SK-N-SH (cell line): Measurements from ENCODE around the gene RPL35A.

Source experiments
- CHD2 ChIP-seq: fragments of 150-350 bp; IDR thresholded peaks from 2 replicates; pipeline ENCODE4 v1.6.1; 2018; ENCODE audit warnings: low read length; ENCODE audit not compliant: partially characterized antibody
- FOXJ3 ChIP-seq: sonication (generic); formaldehyde crosslinking; IDR thresholded peaks from 2 replicates; pipeline ENCODE4 v1.5.1; 2020; ENCODE audit warnings: mild to moderate bottlenecking, missing genetic modification reagents
- JUND ChIP-seq: IDR thresholded peaks from 2 replicates; pipeline ENCODE4 v1.4.0; 2012
- NFIC ChIP-seq: IDR thresholded peaks from 2 replicates; pipeline ENCODE4 v1.4.0; 2012; ENCODE audit warnings: borderline replicate concordance
- SIN3A ChIP-seq: IDR thresholded peaks from 2 replicates; pipeline ENCODE4 v1.6.1; 2012; ENCODE audit warnings: low read depth, mild to moderate bottlenecking, low read length, moderate library complexity, borderline replicate concordance
- TCF12 ChIP-seq: IDR thresholded peaks from 2 replicates; pipeline ENCODE4 v1.4.0; 2012
- TEAD4 ChIP-seq: IDR thresholded peaks from 2 replicates; pipeline ENCODE4 v1.4.0; 2012; ENCODE audit warnings: mild to moderate bottlenecking, borderline replicate concordance; ENCODE audit not compliant: insufficient read depth
- YY1 ChIP-seq: IDR thresholded peaks from 2 replicates; pipeline ENCODE4 v1.4.0; 2012; ENCODE audit warnings: low read depth, mild to moderate bottlenecking
- TF ChIP-seq, protein P1 (sequence below): fragments of 200-600 bp; sonication (generic); IDR thresholded peaks from 2 replicates; pipeline ENCODE4 v1.6.1; 2017; ENCODE audit warnings: antibody characterized with exemption, mild to moderate bottlenecking, moderate library complexity
- TF ChIP-seq, protein P2 (sequence below): IDR thresholded peaks from 2 replicates; pipeline ENCODE4 v1.4.0; 2012; ENCODE audit warnings: low read depth

DNA sequence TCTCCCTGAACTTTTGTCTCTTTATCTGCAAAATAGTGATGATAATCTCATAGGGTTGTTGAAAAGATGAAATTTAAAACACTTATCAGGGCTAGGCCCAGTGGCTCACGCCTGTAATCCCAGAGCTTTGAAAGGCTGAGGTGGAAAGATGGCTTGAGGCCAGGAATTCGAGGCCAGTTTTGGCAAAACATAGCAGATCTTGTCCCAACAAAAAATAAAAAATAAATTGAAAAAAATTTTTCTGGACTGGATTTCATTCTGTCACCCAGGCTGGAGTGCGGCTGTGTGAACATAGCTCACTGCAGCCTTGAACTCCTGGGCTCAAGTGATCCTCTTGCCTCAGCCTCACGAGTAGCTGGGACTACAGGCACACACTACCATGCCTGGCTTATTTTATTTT, 39.7 kb downstream of the RPL35A start:
- TF ChIP-seq, protein P1, sequence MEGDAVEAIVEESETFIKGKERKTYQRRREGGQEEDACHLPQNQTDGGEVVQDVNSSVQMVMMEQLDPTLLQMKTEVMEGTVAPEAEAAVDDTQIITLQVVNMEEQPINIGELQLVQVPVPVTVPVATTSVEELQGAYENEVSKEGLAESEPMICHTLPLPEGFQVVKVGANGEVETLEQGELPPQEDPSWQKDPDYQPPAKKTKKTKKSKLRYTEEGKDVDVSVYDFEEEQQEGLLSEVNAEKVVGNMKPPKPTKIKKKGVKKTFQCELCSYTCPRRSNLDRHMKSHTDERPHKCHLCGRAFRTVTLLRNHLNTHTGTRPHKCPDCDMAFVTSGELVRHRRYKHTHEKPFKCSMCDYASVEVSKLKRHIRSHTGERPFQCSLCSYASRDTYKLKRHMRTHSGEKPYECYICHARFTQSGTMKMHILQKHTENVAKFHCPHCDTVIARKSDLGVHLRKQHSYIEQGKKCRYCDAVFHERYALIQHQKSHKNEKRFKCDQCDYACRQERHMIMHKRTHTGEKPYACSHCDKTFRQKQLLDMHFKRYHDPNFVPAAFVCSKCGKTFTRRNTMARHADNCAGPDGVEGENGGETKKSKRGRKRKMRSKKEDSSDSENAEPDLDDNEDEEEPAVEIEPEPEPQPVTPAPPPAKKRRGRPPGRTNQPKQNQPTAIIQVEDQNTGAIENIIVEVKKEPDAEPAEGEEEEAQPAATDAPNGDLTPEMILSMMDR = no peak
- TF ChIP-seq NFIC = no peak
- no peak for TF ChIP-seq JUND
- TF ChIP-seq, protein P2, sequence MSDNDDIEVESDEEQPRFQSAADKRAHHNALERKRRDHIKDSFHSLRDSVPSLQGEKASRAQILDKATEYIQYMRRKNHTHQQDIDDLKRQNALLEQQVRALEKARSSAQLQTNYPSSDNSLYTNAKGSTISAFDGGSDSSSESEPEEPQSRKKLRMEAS = no peak
- no peak for TF ChIP-seq SIN3A
- TF ChIP-seq FOXJ3 (CRISPR knock-in tag) = no peak
- no peak for TF ChIP-seq TCF12
- TF ChIP-seq CHD2 = no peak
- TF ChIP-seq TEAD4 = no peak
- TF ChIP-seq YY1 = no peak
